ENCODE results near the gene SNAPC4. TPM values are rescaled to one million over a fixed set of nuclear protein-coding genes. Genes with fewer than 3 reads are reported as not detected.

The SNAPC4 gene
- total and polyA plus RNA-seq, 9 of the 15 experiments (the other 6 are each of a cell fraction or from before 2014, with no cell fraction given) = 0.21 to 21.8 (median 8.8) TPM

GRCh38 chr9:136410500-136411287 is 10.7 kb upstream of the SNAPC4 start, which contains the start of the genes ENTR1 and PMPCA (continued):
- TF ChIP-seq EP300 (IDR thresholded peaks at IDR 0.05; ENCODE audit: low read length) (peak; percentile 30; the same call in 1 of the 2 replicates), ZNF717 (CRISPR knock-in tag; IDR thresholded peaks at IDR 0.05) (no peak), IRF2 (CRISPR knock-in tag; IDR thresholded peaks at IDR 0.05) (no peak), TRIM28 (IDR thresholded peaks at IDR 0.05) (no peak), ZNF347 (CRISPR knock-in tag; IDR thresholded peaks at IDR 0.05; ENCODE audit: low read depth) (no peak), RBM39 (optimal IDR thresholded peaks at IDR 0.05; ENCODE audit: low read depth, low read length) (no peak), ATF1 (CRISPR knock-in tag; IDR thresholded peaks at IDR 0.05) (peak; percentile 60; the same call in 1 of the 2 replicates), ATF1 (tag; IDR thresholded peaks at IDR 0.05) (peak; percentile 93), VEZF1 (CRISPR knock-in tag; IDR thresholded peaks at IDR 0.05) (peak; percentile 89), ARNT (IDR thresholded peaks at IDR 0.05) (no peak), ZNF518B (CRISPR knock-in tag; IDR thresholded peaks at IDR 0.05) (no peak), TFE3 (CRISPR knock-in tag; IDR thresholded peaks at IDR 0.05) (no peak), ZBTB49 (CRISPR knock-in tag; IDR thresholded peaks at IDR 0.05; ENCODE audit: borderline replicate concordance) (no peak), MTA3 (IDR thresholded peaks at IDR 0.05; ENCODE audit: borderline replicate concordance) (peak; percentile 40; the same call in 1 of the 2 replicates), SMAD3 (CRISPR knock-in tag; conservative IDR thresholded peaks at IDR 0.05) (no peak), ZNF41 (CRISPR knock-in tag; conservative IDR thresholded peaks at IDR 0.05) (no peak), ZBTB17 (CRISPR knock-in tag; IDR thresholded peaks at IDR 0.05) (peak; percentile 57; the same call in 1 of the 2 replicates), NR2C2 (CRISPR knock-in tag; IDR thresholded peaks at IDR 0.05) (no peak), NR2C2 (tag; IDR thresholded peaks at IDR 0.05) (no peak)
